GM12872 (cell line): Measurements from ENCODE around the gene PRSS53.

Experiments
- CTCF ChIP-seq: IDR thresholded peaks from 3 replicates; pipeline ENCODE4 v1.5.1; 2011; ENCODE audit warnings: low read depth, mild to moderate bottlenecking, low read length, moderate library complexity; ENCODE audit not compliant: insufficient read depth

Gene PRSS53

GRCh38 chr16:31088459-31089183 is at the start of gene PRSS53:
TSS of gene PRSS53 (minus strand) at chr16:31088943. CDS start at chr16:31088809, 134 bp downstream.
- TF ChIP-seq CTCF = no peak

GRCh38 chr16:31136287-31136662 is 47.5 kb upstream of the PRSS53 start:
- no peak for TF ChIP-seq CTCF

GRCh38 chr16:31135535-31136286 is 47.0 kb upstream of the PRSS53 start, which contains the start of gene PRSS8:
TSS of gene PRSS8 (minus strand) at chr16:31135727. CDS start at chr16:31135498, 229 bp downstream.
- TF ChIP-seq CTCF = no peak

GRCh38 chr16:31134625-31135534 is 46.1 kb upstream of the PRSS53 start:
- TF ChIP-seq CTCF = no peak

GRCh38 chr16:31134091-31134571 is 45.4 kb upstream of the PRSS53 start:
- no peak for TF ChIP-seq CTCF

GRCh38 chr16:31133046-31133501 is 44.3 kb upstream of the PRSS53 start:
- no peak for TF ChIP-seq CTCF
